H1 (cell line): ENCODE data around the gene SSB. TPM values are rescaled to one million over a fixed set of nuclear protein-coding genes. Genes with fewer than 3 reads are reported as not detected.

ENCODE experiments used
- CTCF ChIA-PET: fragments of 300-600 bp; sonication (Branson Sonifier 250); formaldehyde crosslinking; loops from one replicate; lab custom pipeline; 2021; ENCODE audit not compliant: partially characterized antibody; lab: Charles Lee
- POLR2A ChIA-PET: fragments of 300-600 bp; sonication (Branson Sonifier 250); formaldehyde crosslinking; loops from one replicate; lab custom pipeline; 2021; ENCODE audit warnings: inconsistent platforms; ENCODE audit not compliant: partially characterized antibody; lab: Charles Lee
- DNase-seq, 2 experiments: peaks; one replicate each; pipeline versions ENCODE4 v3.0.0 to v3.0.0-alpha.2; 2010 to 2022; ENCODE audit warnings: low spot score in 2 of 2, low read depth in 1 of 2, mixed read lengths in 1 of 2
- FAIRE-seq: peaks from 2 replicates; lab custom pipeline; 2011; peaks lifted over from hg19 to GRCh38; lab: Jason Lieb, UNC
- H2AFZ ChIP-seq: 2 replicates; pipeline ENCODE4 v1.8.1; 2012; ENCODE audit warnings: low read length, inconsistent platforms
- H2AK5ac ChIP-seq: 2 replicates; pipeline ENCODE4 v1.6.1; 2013; ENCODE audit warnings: low read depth, low read length
- H2BK120ac ChIP-seq: replicated peaks from 2 replicates; pipeline ENCODE3; 2013; ENCODE audit warnings: low read depth, low read length, inconsistent platforms
- H2BK12ac ChIP-seq: 2 replicates; pipeline ENCODE4 v1.6.1; 2013; ENCODE audit warnings: low read depth, low read length
- H2BK15ac ChIP-seq: 2 replicates; pipeline ENCODE4 v1.6.1; 2013; ENCODE audit warnings: low read length
- H2BK20ac ChIP-seq: 2 replicates; pipeline ENCODE4 v1.6.1; 2013; ENCODE audit warnings: low read length
- H2BK5ac ChIP-seq: 2 replicates; pipeline ENCODE4 v1.6.1; 2013; ENCODE audit warnings: low read depth, low read length
- H3K14ac ChIP-seq: 2 replicates; pipeline ENCODE4 v1.6.1; 2013; ENCODE audit warnings: inconsistent platforms; ENCODE audit not compliant: insufficient read length
- H3K18ac ChIP-seq: 2 replicates; pipeline ENCODE4 v1.6.1; 2013; ENCODE audit warnings: low read length; ENCODE audit errors: extremely low read depth
- H3K23ac ChIP-seq: 2 replicates; pipeline ENCODE4 v1.6.1; 2013; ENCODE audit warnings: inconsistent platforms; ENCODE audit not compliant: insufficient read length
- H3K23me2 ChIP-seq: 2 replicates; pipeline ENCODE4 v1.6.1; 2013; ENCODE audit warnings: low read depth, low read length
- H3K27ac ChIP-seq: 2 replicates; pipeline ENCODE4 v1.6.1; 2011; ENCODE audit warnings: low read depth, low read length, inconsistent platforms
- H3K27me3 ChIP-seq, 4 experiments: replicated peaks in 1 of 4; 1 replicate in 1 of 4; 2 replicates in 3 of 4; pipeline versions ENCODE4 v1.6.1 to v1.8.1; 2011 to 2013; ENCODE audit warnings: low read length in 3 of 4, mild to moderate bottlenecking in 3 of 4, inconsistent platforms in 2 of 4, mixed read lengths in 2 of 4, moderate library complexity in 1 of 4; ENCODE audit not compliant: control insufficient read depth in 3 of 4, insufficient read depth in 3 of 4; ENCODE audit errors: extremely low read depth in 1 of 4
- H3K36me3 ChIP-seq, 4 experiments: 2 replicates each; pipeline versions ENCODE4 v1.6.1 to v1.8.1; 2011 to 2013; ENCODE audit warnings: mild to moderate bottlenecking in 4 of 4, low read length in 3 of 4, moderate library complexity in 2 of 4, control low read depth in 1 of 4, inconsistent platforms in 1 of 4; ENCODE audit not compliant: insufficient read depth in 4 of 4, control insufficient read depth in 2 of 4
- H3K4ac ChIP-seq: replicated peaks from 2 replicates; pipeline ENCODE3; 2013; ENCODE audit warnings: low read length, low read depth, mixed read lengths, inconsistent platforms; ENCODE audit not compliant: insufficient read length
- H3K4me1 ChIP-seq, 4 experiments: replicated peaks in 1 of 4; 1 replicate in 1 of 4; 2 replicates in 3 of 4; pipeline versions ENCODE4 v1.6.1 to v1.8.1; 2011 to 2013; ENCODE audit warnings: low read length in 3 of 4, inconsistent platforms in 2 of 4, mixed read lengths in 1 of 4; ENCODE audit not compliant: insufficient read depth in 4 of 4, control insufficient read depth in 3 of 4
- H3K4me2 ChIP-seq, 2 experiments: 2 replicates each; pipeline versions ENCODE4 v1.6.1 to v1.8.1; 2011 to 2013; ENCODE audit warnings: low read depth in 2 of 2, low read length in 2 of 2, control low read depth in 1 of 2, inconsistent platforms in 1 of 2, mild to moderate bottlenecking in 1 of 2; ENCODE audit not compliant: insufficient read depth in 1 of 2
- H3K4me3 ChIP-seq, 4 experiments: fragments of 200-600, 300-600 bp in 1 of 4; sonication (generic), shearing (Covaris generic), sonication (Bioruptor Twin) in 1 of 4; 2 replicates each; pipeline versions ENCODE4 v1.5.1 to v1.8.1; 2011 to 2016; ENCODE audit warnings: low read length in 4 of 4, low read depth in 3 of 4, control low read depth in 2 of 4, inconsistent platforms in 2 of 4, mild to moderate bottlenecking in 2 of 4, mixed read lengths in 1 of 4, moderate library complexity in 1 of 4; ENCODE audit not compliant: insufficient read depth in 2 of 4; ENCODE audit errors: extremely low read depth in 1 of 4
- H3K56ac ChIP-seq: replicated peaks from 2 replicates; pipeline ENCODE3; 2013; ENCODE audit warnings: low read depth, mild to moderate bottlenecking, mixed read lengths, low read length, inconsistent platforms; ENCODE audit not compliant: insufficient read length
- H3K79me1 ChIP-seq: 2 replicates; pipeline ENCODE4 v1.6.1; 2013; ENCODE audit warnings: low read depth, low read length, control low read depth
- H3K79me2 ChIP-seq, 2 experiments: 2 replicates each; pipeline versions ENCODE4 v1.6.1 to v1.8.1; 2012 to 2013; ENCODE audit warnings: low read length in 2 of 2, mild to moderate bottlenecking in 2 of 2, inconsistent platforms in 1 of 2; ENCODE audit not compliant: insufficient read depth in 2 of 2, control insufficient read depth in 1 of 2
- H3K9ac ChIP-seq, 4 experiments: replicated peaks in 1 of 4; 1 replicate in 1 of 4; 2 replicates in 3 of 4; pipeline versions ENCODE4 v1.6.1 to v1.8.1; 2011 to 2013; ENCODE audit warnings: low read depth in 3 of 4, low read length in 3 of 4, control low read depth in 2 of 4, mild to moderate bottlenecking in 2 of 4, moderate library complexity in 2 of 4, inconsistent platforms in 1 of 4; ENCODE audit errors: extremely low read depth in 1 of 4
- H3K9me3 ChIP-seq, 2 experiments: 2 replicates each; pipeline versions ENCODE4 v1.6.1 to v1.8.1; 2012 to 2013; ENCODE audit warnings: mild to moderate bottlenecking in 2 of 2, moderate library complexity in 2 of 2, control low read depth in 1 of 2, inconsistent platforms in 1 of 2, low read depth in 1 of 2, low read length in 1 of 2, mixed read lengths in 1 of 2; ENCODE audit not compliant: insufficient read depth in 2 of 2
- H4K20me1 ChIP-seq, 2 experiments: replicated peaks in 1 of 2; 2 replicates each; pipeline versions ENCODE3 to v1.8.1; 2011 to 2013; ENCODE audit warnings: inconsistent platforms in 2 of 2, low read length in 2 of 2, mild to moderate bottlenecking in 1 of 2; ENCODE audit not compliant: insufficient read depth in 2 of 2, control insufficient read depth in 1 of 2
- H4K5ac ChIP-seq: 2 replicates; pipeline ENCODE4 v1.6.1; 2013; ENCODE audit warnings: low read length, low read depth, mixed read lengths, inconsistent platforms; ENCODE audit not compliant: insufficient read length
- H4K8ac ChIP-seq: 2 replicates; pipeline ENCODE4 v1.8.0; 2013; ENCODE audit warnings: mild to moderate bottlenecking, moderate library complexity, low read length, inconsistent platforms; ENCODE audit not compliant: insufficient read depth; ENCODE audit errors: extremely low read depth
- H4K91ac ChIP-seq: replicated peaks from 2 replicates; pipeline ENCODE3; 2013; ENCODE audit warnings: low read length, mixed read lengths, inconsistent platforms; ENCODE audit not compliant: insufficient read length
- BACH1 ChIP-seq: IDR thresholded peaks from 2 replicates; pipeline ENCODE4 v1.6.1; 2012; ENCODE audit warnings: low read length, improper control_type of control experiment
- CHD1 ChIP-seq: IDR thresholded peaks from 2 replicates; pipeline ENCODE4 v1.6.1; 2012; ENCODE audit warnings: low read depth, low read length, improper control_type of control experiment
- E2F6 ChIP-seq: IDR thresholded peaks from 2 replicates; pipeline ENCODE4 v1.6.1; 2012; ENCODE audit warnings: inconsistent platforms
- FOSL1 ChIP-seq: IDR thresholded peaks from 2 replicates; pipeline ENCODE4 v1.6.1; 2011; ENCODE audit warnings: mild to moderate bottlenecking, low read depth, low read length, moderate library complexity; ENCODE audit not compliant: insufficient read depth
- HDAC2 ChIP-seq, 2 experiments: fragments of 300-600 bp in 1 of 2; sonication (generic) in 1 of 2; IDR thresholded peaks; 2 replicates each; pipeline ENCODE4 v1.6.1; 2011 to 2012; ENCODE audit warnings: low read depth in 2 of 2, low read length in 2 of 2, mild to moderate bottlenecking in 2 of 2, moderate library complexity in 2 of 2, borderline replicate concordance in 1 of 2, inconsistent platforms in 1 of 2
- KDM1A ChIP-seq: fragments of 200-600, 300-600 bp; sonication (generic); IDR thresholded peaks from 2 replicates; pipeline ENCODE4 v1.7.1; 2016; ENCODE audit warnings: mild to moderate bottlenecking, low read length, borderline replicate concordance
- KDM5A ChIP-seq: fragments of 200-600 bp; IDR thresholded peaks from 2 replicates; pipeline ENCODE4 v1.7.1; 2012; ENCODE audit warnings: mild to moderate bottlenecking, low read length, inconsistent platforms, mixed read lengths
- NANOG ChIP-seq: IDR thresholded peaks from 2 replicates; pipeline ENCODE4 v1.6.1; 2011; ENCODE audit warnings: low read length, low read depth, mild to moderate bottlenecking, inconsistent platforms; ENCODE audit not compliant: insufficient read depth, poor library complexity, severe bottlenecking
- RFX5 ChIP-seq: IDR thresholded peaks from 2 replicates; pipeline ENCODE4 v1.6.1; 2011; ENCODE audit warnings: low read depth, low read length, improper control_type of control experiment, borderline replicate concordance
- SUZ12 ChIP-seq: fragments of 200-600 bp; sonication (generic); IDR thresholded peaks from 2 replicates; pipeline ENCODE4 v1.6.1; 2012; ENCODE audit warnings: mild to moderate bottlenecking, inconsistent platforms, low read length, moderate library complexity, mixed read lengths
- TCF12 ChIP-seq: IDR thresholded peaks from 2 replicates; pipeline ENCODE4 v1.6.1; 2011; ENCODE audit warnings: low read depth, mild to moderate bottlenecking, low read length
- YY1 ChIP-seq: IDR thresholded peaks from 2 replicates; pipeline ENCODE4 v1.6.1; 2011; ENCODE audit warnings: low read depth, mild to moderate bottlenecking, low read length
- WGBS, 2 experiments: shearing (Covaris generic) in 1 of 2; methylation state at CpG; one replicate each; pipeline versions ENCODE4 v1.1.6 to v1.1.7; 2013 to 2015; ENCODE audit warnings: low lambda C conversion rate in 2 of 2, mixed read lengths in 2 of 2, inconsistent platforms in 1 of 2, low coverage in 1 of 2, missing lambda C conversion rate in 1 of 2; ENCODE audit not compliant: insufficient replicate concordance in 2 of 2, insufficient coverage in 1 of 2, insufficient read length in 1 of 2; ENCODE audit errors: extremely low coverage in 1 of 2, missing lambda C conversion rate in 1 of 2; 5-methylcytosine and 5-hydroxymethylcytosine counted together
- polyA plus RNA-seq, 7 experiments: library from polyadenylated mRNA; depleted of rRNA in 3 of 7; stranded (reverse) in 5 of 7; unstranded in 2 of 7; fragments of >200 nt in 5 of 7; fragments of 200-250 nt in 2 of 7; gene quantifications; 1 replicate in 5 of 7; 2 replicates in 1 of 7; 4 replicates in 1 of 7; pipeline versions ENCODE4 v1.2.1 to v1.2.3, GENCODE V29; 2011 to 2013; ENCODE audit warnings: missing spikeins in 2 of 7, mixed read lengths in 2 of 7
- total RNA-seq: library from RNA; stranded (reverse); fragmentation: NEBNext Ultra II Directional; extraction: Animal tissue kit (Norgen Biotek cat#: 25700); gene quantifications from 2 replicates; pipeline ENCODE4 v1.2.1, GENCODE V29; 2021

Gene SSB
- total and polyA plus RNA-seq, 2 of the 8 experiments (the other 6 are each of a cell fraction or from before 2014, with no cell fraction given), result 60.8 to 270 TPM

GRCh38 chr2:169761251-169761969, 37.3 kb upstream of the SSB start:
- no peaks in the 10 kb centered on the region for H3K27me3 ChIP-seq
- no peak overlapping the region for H3K23ac ChIP-seq
- no peak overlapping the region for H2BK120ac ChIP-seq
- DNase-seq (no peak), FAIRE-seq (peak; percentile 19)
- no peak overlapping the region for H3K9ac ChIP-seq
- no peak overlapping the region for H4K91ac ChIP-seq
- H3K79me2 ChIP-seq, result no peaks in the 10 kb centered on the region
- H3K56ac ChIP-seq, result no peak overlapping the region
- ChIA-PET CTCF (interaction anchor here (0.9 kb wide), 1 partner anchor 26 kb away, joined by 3 read pairs; no protein-coding TSS in a partner anchor), POLR2A (interaction anchor here (0.7 to 1.4 kb wide), 3 partner anchors 28 to 738 kb away, joined by 3 read pairs; partner anchors contain the start of genes KLHL23 and SSB)
- H3K23me2 ChIP-seq, result no peaks in the 10 kb centered on the region
- no peak overlapping the region for H2BK12ac ChIP-seq
- H3K18ac ChIP-seq, result no peak overlapping the region
- no peak overlapping the region for H2AFZ ChIP-seq
- H2AK5ac ChIP-seq, result no peak overlapping the region
- H3K14ac ChIP-seq, result no peak overlapping the region
- H3K4me1 ChIP-seq, result no peaks in the 10 kb centered on the region
- H3K4ac ChIP-seq, result no peak overlapping the region
- TF ChIP-seq HDAC2 (IDR thresholded peaks at IDR 0.05; ENCODE audit: borderline replicate concordance in 1 of 2, low read depth in 2 of 2, low read length in 2 of 2) (no peak), KDM5A (no peak), SUZ12 (no peak), NANOG (no peak), FOSL1 (no peak), E2F6 (no peak), TCF12 (no peak), CHD1 (no peak), BACH1 (no peak), KDM1A (no peak), YY1 (no peak), RFX5 (no peak)
- H4K20me1 ChIP-seq, result no peaks in the 10 kb centered on the region
- H3K4me3 ChIP-seq, result no peak overlapping the region
- no peak overlapping the region for H2BK20ac ChIP-seq
- 93% methylated on average over 9 of the region's 9 CpGs; no CpG with 5 or more reads in 1 of the 2 experiments for WGBS, 2 experiments
- no peak overlapping the region for H3K27ac ChIP-seq
- H2BK15ac ChIP-seq, result no peak overlapping the region
- no peak overlapping the region for H4K8ac ChIP-seq
- H3K9me3 ChIP-seq, result peaks cover 0 to 4% of the 10 kb centered on the region in 2 experiments; a peak in 1 of 4 replicates
- H3K79me1 ChIP-seq, result no peaks in the 10 kb centered on the region
- no peaks in the 10 kb centered on the region; a peak in 1 of 8 replicates for H3K36me3 ChIP-seq
- H4K5ac ChIP-seq, result no peak overlapping the region
- no peak overlapping the region for H2BK5ac ChIP-seq
- H3K4me2 ChIP-seq, result no peak overlapping the region
